ENCODE measurements around the gene RGS6. TPM values are rescaled to one million over a fixed set of nuclear protein-coding genes. Genes with fewer than 3 reads are reported as not detected.

RGS6 gene
- total RNA-seq, 4 donors from 2014 or later = 0.46 to 3.7 (median 1.6) TPM

- ATAC-seq (no peak), DNase-seq (no peak)
- Histone ChIP-seq H3K4me1 (no peaks in the 10 kb centered on the region), H3K4me3 (no peak overlapping the region), H3K27ac (no peak overlapping the region), H3K36me3 (no peaks in the 10 kb centered on the region), H3K27me3 (no peaks in the 10 kb centered on the region), H3K9me3 (no peaks in the 10 kb centered on the region)
- TF ChIP-seq CTCF (IDR thresholded peaks at IDR 0.05 in 4 of 5, conservative IDR thresholded peaks at IDR 0.05 in 1 of 5) (no peak), POLR2A (IDR thresholded peaks at IDR 0.05) (no peak)
- in situ Hi-C loops (cut with MboI; ENCODE audit: low sequenced_read_pairs in 4 of 4) (no loop called here), intact Hi-C loops (cut with DNase I; ENCODE audit: low total_unique reads) (no loop called here)
Measured at GRCh38 chr14:72462056-72462455, 529.8 kb downstream of the RGS6 start.

GRCh38 chr14:72463291-72463866 lies 531.1 kb downstream of the RGS6 start:
- Histone ChIP-seq H3K4me1 (no peaks in the 10 kb centered on the region), H3K27ac (no peak overlapping the region), H3K9me3 (no peaks in the 10 kb centered on the region), H3K27me3 (no peaks in the 10 kb centered on the region), H3K36me3 (no peaks in the 10 kb centered on the region), H3K4me3 (no peak overlapping the region)
- in situ Hi-C loops (cut with MboI; ENCODE audit: low sequenced_read_pairs in 4 of 4) = no loop called here
- no peak for DNase-seq
- TF ChIP-seq POLR2A (IDR thresholded peaks at IDR 0.05) = no peak
- TF ChIP-seq CTCF (IDR thresholded peaks at IDR 0.05 in 4 of 5, conservative IDR thresholded peaks at IDR 0.05 in 1 of 5) = no peak
- no peak for ATAC-seq
- intact Hi-C loops (cut with DNase I; ENCODE audit: low total_unique reads) = no loop called here

GRCh38 chr14:72464226-72464625 lies 532.0 kb downstream of the RGS6 start:
- H3K36me3 ChIP-seq = no peaks in the 10 kb centered on the region
- H3K4me1 ChIP-seq = no peaks in the 10 kb centered on the region
- no peaks in the 10 kb centered on the region for H3K9me3 ChIP-seq
- intact Hi-C loops (cut with DNase I; ENCODE audit: low total_unique reads) (no loop called here), in situ Hi-C loops (cut with MboI; ENCODE audit: low sequenced_read_pairs in 4 of 4) (no loop called here)
- no peak overlapping the region for H3K27ac ChIP-seq
- ATAC-seq (no peak), DNase-seq (no peak)
- H3K4me3 ChIP-seq = no peak overlapping the region
- no peaks in the 10 kb centered on the region for H3K27me3 ChIP-seq
- TF ChIP-seq CTCF (IDR thresholded peaks at IDR 0.05 in 4 of 5, conservative IDR thresholded peaks at IDR 0.05 in 1 of 5) (no peak), POLR2A (IDR thresholded peaks at IDR 0.05) (no peak)

- H3K27ac ChIP-seq = no peak overlapping the region
- intact Hi-C loops (cut with DNase I; ENCODE audit: low total_unique reads) (no loop called here), in situ Hi-C loops (cut with MboI; ENCODE audit: low sequenced_read_pairs in 4 of 4) (no loop called here)
- H3K27me3 ChIP-seq = no peaks in the 10 kb centered on the region
- no peaks in the 10 kb centered on the region for H3K4me1 ChIP-seq
- TF ChIP-seq CTCF (IDR thresholded peaks at IDR 0.05 in 4 of 5, conservative IDR thresholded peaks at IDR 0.05 in 1 of 5) = no peak
- no peak for TF ChIP-seq POLR2A (IDR thresholded peaks at IDR 0.05)
- no peaks in the 10 kb centered on the region for H3K36me3 ChIP-seq
- DNase-seq (no peak), ATAC-seq (no peak)
- H3K4me3 ChIP-seq = no peak overlapping the region
- no peaks in the 10 kb centered on the region for H3K9me3 ChIP-seq
Measured at GRCh38 chr14:72466325-72466724, 534.1 kb downstream of the RGS6 start.

- no peaks in the 10 kb centered on the region for H3K9me3 ChIP-seq
- TF ChIP-seq POLR2A (IDR thresholded peaks at IDR 0.05) (no peak), CTCF (IDR thresholded peaks at IDR 0.05 in 4 of 5, conservative IDR thresholded peaks at IDR 0.05 in 1 of 5) (no peak)
- no peak overlapping the region for H3K4me3 ChIP-seq
- in situ Hi-C loops (cut with MboI; ENCODE audit: low sequenced_read_pairs in 4 of 4) = no loop called here
- H3K27ac ChIP-seq = no peak overlapping the region
- ATAC-seq (no peak), DNase-seq (no peak)
- peaks cover 0 to 2% of the 10 kb centered on the region in 2 donors for H3K4me1 ChIP-seq
- H3K27me3 ChIP-seq = no peaks in the 10 kb centered on the region
- no peaks in the 10 kb centered on the region for H3K36me3 ChIP-seq
- intact Hi-C loops (cut with DNase I; ENCODE audit: low total_unique reads) = no loop called here
Measured at GRCh38 chr14:72471346-72471745, 539.1 kb downstream of the RGS6 start.

Data from gastrocnemius medialis (tissue), 4 donors.